HL-60 (cell line): ENCODE data around the gene EEA1.

ENCODE experiments used
- DNase-seq, 2 experiments: peaks; one replicate each; pipeline ENCODE4 v3.0.0-alpha.2; 2010 to 2020; ENCODE audit warnings: low read depth in 1 of 2, low spot score in 1 of 2
- H3K27ac ChIP-seq: fragments of 250-450 bp; sonication (Bioruptor Pico); replicated peaks from 2 replicates; pipeline ENCODE4 v1.5.1; 2020; ENCODE audit warnings: mild to moderate bottlenecking, moderate library complexity
- H3K27me3 ChIP-seq: fragments of 250-450 bp; sonication (Bioruptor Pico); 2 replicates; pipeline ENCODE4 v1.5.1; 2021; ENCODE audit warnings: mild to moderate bottlenecking, moderate library complexity; ENCODE audit not compliant: insufficient read depth, poor library complexity, severe bottlenecking
- H3K4me3 ChIP-seq: replicated peaks from 2 replicates; pipeline ENCODE4 v1.5.1; 2011; ENCODE audit warnings: mild to moderate bottlenecking, control low read depth, low read length; ENCODE audit not compliant: insufficient read depth
- CTCF ChIP-seq: IDR thresholded peaks from one replicate; pipeline ENCODE4 v1.5.1; 2011; ENCODE audit warnings: low read length, control low read depth, inconsistent platforms; ENCODE audit not compliant: insufficient read depth
- GABPA ChIP-seq: IDR thresholded peaks from 2 replicates; pipeline ENCODE4 v1.6.1; 2012; ENCODE audit warnings: low read depth
- POLR2AphosphoS5 ChIP-seq: IDR thresholded peaks from 2 replicates; pipeline ENCODE4 v1.6.1; 2012; ENCODE audit warnings: low read depth
- REST ChIP-seq: IDR thresholded peaks from 2 replicates; pipeline ENCODE4 v1.6.1; 2012; ENCODE audit warnings: low read depth; ENCODE audit not compliant: insufficient replicate concordance
- SPI1 ChIP-seq: IDR thresholded peaks from 2 replicates; pipeline ENCODE4 v1.6.1; 2012; ENCODE audit warnings: low read depth, mild to moderate bottlenecking, borderline replicate concordance

EEA1 gene

GRCh38 chr12:92771001-92771400 is 158.1 kb downstream of the EEA1 start:
- Histone ChIP-seq H3K4me3 (no peak overlapping the region), H3K27ac (peak overlapping the region; percentile 34), H3K27me3 (no peaks in the 10 kb centered on the region)
- TF ChIP-seq GABPA (no peak), REST (no peak), POLR2AphosphoS5 (no peak), SPI1 (no peak), CTCF (no peak)
- peak in 1 of 2 experiments; percentile 15 for DNase-seq

- TF ChIP-seq POLR2AphosphoS5 (peak; percentile 63), REST (no peak), CTCF (no peak), GABPA (0 out of 2 replicates have a peak, but pooled peaks have one; percentile 1), SPI1 (no peak; the same call in 1 of the 2 replicates)
- Histone ChIP-seq H3K27me3 (no peaks in the 10 kb centered on the region), H3K27ac (peak overlapping the region; percentile 48), H3K4me3 (peak overlapping the region; percentile 6; the same call in 1 of the 2 replicates)
- DNase-seq, result peak; percentile 75 to 81
Measured at GRCh38 chr12:92769124-92769901, 159.8 kb downstream of the EEA1 start.

GRCh38 chr12:92765871-92766270 is 163.2 kb downstream of the EEA1 start:
- DNase-seq, result no peak
- no peak overlapping the region for H3K4me3 ChIP-seq
- TF ChIP-seq CTCF (no peak), GABPA (no peak), POLR2AphosphoS5 (no peak), REST (no peak), SPI1 (no peak)
- no peaks in the 10 kb centered on the region for H3K27me3 ChIP-seq
- no peak overlapping the region for H3K27ac ChIP-seq
